Activated T-helper 1 cell treated with anti-CD3 and anti-CD28 coated beads, Interleukin-12 subunit alpha, Interleukin-12 subunit beta, Interleukin-2, Interleukin-4 antibody, amounts not matched to agents 30 ng/mL and 10 ng/mL and 1 ng/mL, durations not matched to agents 14 hours and 24 hours and 36 hours (primary cell): ENCODE data around the gene DERL2. TPM values are rescaled to one million over a fixed set of nuclear protein-coding genes. Genes with fewer than 3 reads are reported as not detected.
"Not testable (repeated sequence)": the region's sequence is repeated elsewhere in the genome, so short reads cannot be mapped to it uniquely, and the experiment has no call there.

Source experiments
- DNase-seq: peaks from one replicate; pipeline ENCODE4 v3.0.0; 2021; ENCODE audit warnings: low spot score
- H3K27ac Mint-ChIP-seq: one replicate; pipeline ENCODE4 v1.8.0; 2021; ENCODE audit warnings: mild to moderate bottlenecking, mixed read lengths
- H3K27me3 Mint-ChIP-seq: one replicate; pipeline ENCODE4 v1.8.0; 2022; ENCODE audit warnings: mild to moderate bottlenecking, moderate library complexity, mixed read lengths; ENCODE audit not compliant: insufficient read depth
- H3K36me3 Mint-ChIP-seq: one replicate; pipeline ENCODE4 v1.8.0; 2021; ENCODE audit warnings: low read depth, mixed read lengths
- H3K4me1 Mint-ChIP-seq: one replicate; pipeline ENCODE4 v1.8.0; 2021; ENCODE audit warnings: low read depth, mixed read lengths
- H3K4me3 Mint-ChIP-seq: one replicate; pipeline ENCODE4 v1.8.0; 2021; ENCODE audit warnings: mild to moderate bottlenecking, moderate library complexity, mixed read lengths
- H3K9me3 Mint-ChIP-seq: one replicate; pipeline ENCODE4 v1.8.0; 2021; ENCODE audit warnings: mixed read lengths
- intact Hi-C: fragments of 100-400 bp; cut with micrococcal nuclease; formaldehyde crosslinking; loops from one replicate; pipeline ENCODE4 v1.15.1; 2024
- total RNA-seq: library from RNA; stranded (reverse); gene quantifications from 2 replicates; pipeline ENCODE4 v1.2.3, GENCODE V29; 2022

Gene DERL2
- total RNA-seq, 1 donor from 2014 or later: 71.7 TPM

DNA sequence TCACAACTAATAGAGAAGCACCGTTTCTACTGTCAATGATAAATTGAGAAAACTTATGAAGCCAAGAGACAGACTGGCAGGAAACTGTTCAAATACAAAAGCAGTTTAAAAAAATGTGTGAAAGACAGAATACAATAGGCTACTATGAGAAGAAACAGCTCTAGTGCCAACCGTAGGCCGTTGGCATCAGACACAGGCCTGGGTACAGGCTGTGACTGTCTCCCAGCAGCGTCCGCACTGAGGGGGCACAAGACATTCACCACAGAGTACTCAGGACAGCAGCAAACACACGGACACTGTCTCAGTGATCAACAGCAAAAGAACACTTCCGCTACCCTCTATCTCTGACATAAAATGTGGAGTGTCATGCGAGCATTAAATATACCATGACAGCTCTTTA is 39.2 kb downstream of the DERL2 start:
- Mint-ChIP-seq H3K27ac (no peak overlapping the region), H3K4me1 (no peaks in the 10 kb centered on the region), H3K4me3 (no peak overlapping the region), H3K36me3 (peaks cover 43% of the 10 kb centered on the region), H3K9me3 (no peaks in the 10 kb centered on the region), H3K27me3 (no peaks in the 10 kb centered on the region)
- intact Hi-C loops: no loop called here
- no peak for DNase-seq

DNA sequence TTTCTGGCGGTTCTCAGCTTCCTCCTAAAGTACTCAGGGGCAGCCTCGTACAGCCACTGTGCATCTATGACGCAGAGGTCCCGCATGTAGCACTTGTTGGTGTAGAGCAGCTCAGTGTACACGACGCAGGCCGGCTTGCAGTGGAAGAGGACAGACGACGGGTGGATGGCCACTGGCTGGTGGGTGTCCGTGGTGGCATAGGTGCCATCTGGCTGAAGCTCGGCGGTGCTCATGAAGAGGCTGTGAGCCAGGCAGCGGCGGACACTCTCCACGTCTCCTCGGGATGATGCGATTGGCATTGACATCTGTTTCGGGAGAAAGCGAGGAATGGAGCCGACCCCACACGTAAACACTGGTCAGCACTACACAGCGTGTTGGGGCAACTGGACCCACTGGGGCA is 41.8 kb downstream of the DERL2 start:
- Mint-ChIP-seq H3K27ac (no peak overlapping the region), H3K9me3 (no peaks in the 10 kb centered on the region), H3K36me3 (peaks cover 27% of the 10 kb centered on the region), H3K27me3 (no peaks in the 10 kb centered on the region), H3K4me1 (peaks cover 12% of the 10 kb centered on the region), H3K4me3 (no peak overlapping the region)
- DNase-seq: no peak
- intact Hi-C loops: no loop called here

DNA sequence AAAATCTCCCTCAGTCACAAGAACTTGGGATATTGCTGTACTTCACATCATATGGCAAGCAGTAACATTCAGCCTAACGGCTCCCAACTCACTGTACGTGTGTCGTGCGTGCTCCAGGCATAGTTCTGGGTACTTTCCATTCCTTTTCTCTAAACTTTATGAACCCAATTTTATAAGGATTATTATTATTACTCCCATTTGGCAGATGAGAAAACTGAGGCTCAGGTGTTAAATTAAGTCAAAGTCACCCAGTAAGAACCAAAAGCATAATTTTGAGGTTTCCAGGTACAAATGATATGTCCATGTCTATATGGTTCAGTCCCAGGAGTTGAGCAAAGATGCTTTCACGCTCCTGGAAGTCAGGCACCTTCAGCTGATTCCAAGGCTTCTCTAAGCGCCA is 42.2 kb downstream of the DERL2 start:
- Mint-ChIP-seq H3K9me3 (no peaks in the 10 kb centered on the region), H3K4me3 (no peak overlapping the region)

DNA sequence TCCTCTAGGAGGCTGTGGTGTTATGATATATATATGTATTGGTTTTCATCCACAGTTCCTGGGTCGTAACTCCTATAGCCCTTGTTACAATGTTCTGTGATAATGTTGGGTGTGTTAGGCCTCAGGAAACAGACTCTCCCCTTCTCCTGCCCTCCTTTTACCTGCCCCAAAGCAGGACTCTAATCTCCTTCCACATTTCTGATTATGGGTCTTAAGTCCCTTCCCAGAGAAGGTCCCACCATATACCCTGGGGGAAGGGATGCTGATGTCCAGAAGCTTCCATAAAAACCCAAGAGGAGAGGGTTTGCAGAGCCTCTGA is 46.6 kb downstream of the DERL2 start:
- Mint-ChIP-seq H3K4me1 (peaks cover 40% of the 10 kb centered on the region), H3K27ac (peak overlapping the region; percentile 87)

More for the DNA sequence above, 42.2 kb downstream of the DERL2 start:
- intact Hi-C loops: no loop called here
- Mint-ChIP-seq H3K27me3 (no peaks in the 10 kb centered on the region), H3K36me3 (peaks cover 26% of the 10 kb centered on the region), H3K27ac (no peak overlapping the region), H3K4me1 (peaks cover 13% of the 10 kb centered on the region)
- no peak for DNase-seq

DNA sequence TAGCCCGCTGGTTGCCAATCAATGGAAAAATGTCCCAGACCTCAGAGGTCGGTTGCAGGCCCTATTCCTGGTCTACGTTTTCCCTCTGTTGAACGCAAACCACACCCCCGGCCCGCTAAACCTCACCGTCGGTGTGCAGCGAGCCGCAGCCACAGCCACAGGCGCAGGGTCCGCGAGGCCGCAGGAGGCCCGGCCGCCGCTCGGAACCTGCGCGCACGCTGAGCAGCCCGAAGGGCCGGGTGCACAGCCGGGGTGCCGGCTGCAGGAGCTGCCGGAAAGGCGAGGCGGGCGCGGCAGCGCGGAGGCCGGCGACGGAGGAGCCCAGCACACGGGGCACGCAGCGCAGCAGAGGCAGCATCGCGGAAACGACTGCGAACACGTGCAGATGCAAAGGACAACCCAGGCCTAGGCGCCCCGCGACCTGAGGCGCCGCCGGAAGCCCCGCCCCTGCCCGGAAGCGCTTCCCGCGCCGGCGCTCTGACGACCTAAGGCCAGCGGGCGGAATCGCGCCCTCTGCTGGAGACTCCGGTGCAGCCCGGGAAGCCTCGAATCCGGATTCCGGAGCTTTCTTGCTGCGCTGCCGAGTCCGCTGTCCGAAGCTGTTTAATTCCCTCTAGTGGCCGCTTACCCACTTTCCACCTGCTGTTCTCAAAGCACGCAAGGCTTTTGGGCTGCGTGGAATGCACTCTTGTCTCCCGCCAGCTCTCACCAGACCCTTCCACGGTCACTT is 47.1 kb downstream of the DERL2 start, which contains the start of gene C1QBP:
TSS of gene C1QBP (minus strand) at position 440 of the 730 bp plus-strand sequence. CDS start at position 358, 82 bp downstream.
- no peaks in the 10 kb centered on the region for H3K9me3 Mint-ChIP-seq
- DNase-seq: peak; percentile 89
- H3K4me3 Mint-ChIP-seq: peak within 1 kb of the TSS; percentile 94
- peaks cover 40% of the 10 kb centered on the region for H3K4me1 Mint-ChIP-seq
- peak within 1 kb of the TSS; percentile 87 for H3K27ac Mint-ChIP-seq
- intact Hi-C loops: loop anchor here (1.0 kb wide), 5 partner anchors 20 to 328 kb away; partner anchors contain the start of genes DERL2, MIS12, NUP88 and ZNF232
- H3K27me3 Mint-ChIP-seq: no peaks in the 10 kb centered on the region
- peaks cover 40% of the 10 kb centered on the region for H3K36me3 Mint-ChIP-seq

More for the DNA sequence above, 46.6 kb downstream of the DERL2 start:
- no peak for DNase-seq
- Mint-ChIP-seq H3K4me3 (peak overlapping the region; percentile 94), H3K9me3 (no peaks in the 10 kb centered on the region), H3K27me3 (no peaks in the 10 kb centered on the region), H3K36me3 (peaks cover 37% of the 10 kb centered on the region)
- intact Hi-C loops: loop anchor here (1.0 kb wide), 5 partner anchors 20 to 328 kb away; partner anchors contain the start of genes DERL2, MIS12, NUP88 and ZNF232

DNA sequence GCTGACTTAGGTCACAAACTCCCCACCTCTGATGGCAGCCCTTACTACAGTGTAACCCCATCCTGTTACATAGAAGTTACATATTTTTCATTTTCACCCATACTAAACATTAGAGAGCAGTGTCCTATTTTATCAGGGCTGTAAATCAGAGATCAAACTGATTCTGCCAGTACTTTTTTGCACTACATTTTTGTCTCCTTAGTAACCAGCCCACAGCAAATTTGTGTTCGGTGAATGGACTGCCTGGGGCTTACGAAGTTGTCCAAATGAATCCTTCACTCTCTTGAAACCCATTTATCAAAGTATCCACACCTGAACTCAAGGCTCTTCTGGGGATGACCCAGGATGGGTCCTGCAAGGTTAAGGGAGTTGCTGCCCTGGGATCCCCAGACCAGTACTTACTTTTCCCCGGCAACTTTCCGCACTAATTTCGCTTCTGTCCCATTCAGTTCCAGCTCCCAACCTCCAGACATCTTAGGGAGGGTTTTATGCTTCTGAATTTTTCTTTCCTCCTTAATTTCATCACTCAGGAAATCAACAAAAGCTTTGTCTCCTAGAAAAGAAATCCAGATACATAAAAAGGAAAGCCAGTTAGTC is 48.2 kb downstream of the DERL2 start:
- peak overlapping the region; percentile 79 for H3K27ac Mint-ChIP-seq
- intact Hi-C loops: no loop called here
- H3K36me3 Mint-ChIP-seq: peaks cover 44% of the 10 kb centered on the region
- no peaks in the 10 kb centered on the region for H3K27me3 Mint-ChIP-seq
- no peaks in the 10 kb centered on the region for H3K9me3 Mint-ChIP-seq
- H3K4me3 Mint-ChIP-seq: peak overlapping the region; percentile 94
- peaks cover 40% of the 10 kb centered on the region for H3K4me1 Mint-ChIP-seq
- no peak for DNase-seq

DNA sequence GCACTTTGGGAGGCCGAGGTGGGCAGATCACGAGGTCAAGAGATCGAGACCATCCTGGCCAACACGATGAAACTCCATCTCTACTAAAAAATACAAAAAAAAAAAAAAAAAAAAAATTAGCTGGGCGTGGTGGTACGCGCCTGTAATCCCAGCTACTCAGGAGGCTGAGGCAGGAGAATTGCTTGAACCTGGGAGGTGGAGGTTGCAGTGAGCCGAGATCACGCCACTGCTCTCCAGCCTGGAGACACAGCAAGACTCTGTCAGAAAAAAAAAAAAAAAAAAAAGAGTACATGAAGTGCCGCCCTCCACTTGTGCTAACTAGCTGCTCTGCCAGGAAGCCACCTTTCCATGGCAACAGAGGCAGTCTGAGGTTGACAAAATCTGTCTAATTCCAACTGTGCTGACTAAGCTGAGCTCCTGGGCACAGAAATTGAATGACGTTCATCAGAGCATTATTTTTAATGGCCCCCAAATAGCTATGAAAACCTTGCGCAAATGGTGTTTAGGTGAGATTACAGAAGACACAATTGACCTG is 50.1 kb downstream of the DERL2 start:
- Mint-ChIP-seq H3K4me3 (peak overlapping the region; percentile 94), H3K36me3 (peaks cover 61% of the 10 kb centered on the region), H3K4me1 (peaks cover 51% of the 10 kb centered on the region), H3K27ac (peak overlapping the region; percentile 36)
- H3K9me3 Mint-ChIP-seq, H3K27me3 Mint-ChIP-seq, DNase-seq, intact Hi-C loops: not testable (repeated sequence)

DNA sequence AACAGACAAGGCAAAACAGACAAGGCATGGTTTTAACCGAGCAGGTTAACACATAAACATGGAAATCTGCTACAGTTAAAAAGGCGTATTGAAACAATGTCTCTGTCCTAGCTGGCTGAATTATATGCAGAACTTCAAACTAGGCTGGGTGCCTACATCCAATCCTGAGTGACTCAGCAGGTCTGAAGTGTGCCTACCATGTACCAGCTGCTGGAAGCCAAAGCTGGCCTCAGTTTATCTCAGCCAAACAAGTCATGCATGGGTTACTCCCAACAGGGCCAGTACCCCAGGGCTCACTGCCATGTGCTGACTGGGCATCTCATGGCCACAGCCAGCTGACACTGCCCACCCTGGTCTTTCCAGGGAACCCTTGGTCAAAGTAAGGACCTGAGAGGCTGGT is 51.0 kb downstream of the DERL2 start:
- Mint-ChIP-seq H3K4me3 (peak overlapping the region; percentile 19), H3K27me3 (no peaks in the 10 kb centered on the region), H3K27ac (no peak overlapping the region), H3K9me3 (no peaks in the 10 kb centered on the region), H3K36me3 (peaks cover 66% of the 10 kb centered on the region), H3K4me1 (peaks cover 52% of the 10 kb centered on the region)
- intact Hi-C loops: no loop called here
- DNase-seq: no peak

DNA sequence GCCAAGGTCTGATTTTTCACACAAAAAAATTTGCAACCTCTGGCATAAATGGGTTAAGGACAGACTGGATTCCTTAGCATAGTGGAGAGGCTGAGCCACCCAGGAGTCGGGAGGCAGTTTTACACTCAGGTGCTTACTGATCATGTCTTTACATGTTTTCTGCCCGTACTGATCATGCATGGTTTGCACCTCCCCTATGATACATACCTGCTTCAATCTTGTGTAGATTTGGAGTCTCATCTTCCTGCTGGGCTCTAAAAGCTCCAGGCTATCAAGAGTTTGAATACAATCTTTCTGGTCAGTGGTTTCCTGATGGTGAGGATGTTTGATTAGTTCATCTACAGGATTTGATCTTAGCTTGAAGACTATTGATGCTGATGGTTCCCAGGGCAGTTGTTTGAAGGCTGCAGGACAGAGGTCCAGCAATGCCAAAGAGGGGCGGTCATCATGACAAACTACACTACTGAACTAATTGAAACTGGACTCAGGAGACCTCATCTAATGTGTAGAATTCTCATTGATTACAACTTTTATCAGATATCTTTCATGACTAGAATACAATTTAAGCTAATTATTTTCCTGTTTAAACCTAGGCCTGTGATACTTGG is 53.9 kb downstream of the DERL2 start:
- peaks cover 67% of the 10 kb centered on the region for H3K36me3 Mint-ChIP-seq
- intact Hi-C loops: no loop called here
- DNase-seq: no peak
- no peaks in the 10 kb centered on the region for H3K27me3 Mint-ChIP-seq
- peaks cover 31% of the 10 kb centered on the region for H3K4me1 Mint-ChIP-seq
- no peak overlapping the region for H3K27ac Mint-ChIP-seq
- H3K9me3 Mint-ChIP-seq: no peaks in the 10 kb centered on the region
- no peak overlapping the region for H3K4me3 Mint-ChIP-seq

DNA sequence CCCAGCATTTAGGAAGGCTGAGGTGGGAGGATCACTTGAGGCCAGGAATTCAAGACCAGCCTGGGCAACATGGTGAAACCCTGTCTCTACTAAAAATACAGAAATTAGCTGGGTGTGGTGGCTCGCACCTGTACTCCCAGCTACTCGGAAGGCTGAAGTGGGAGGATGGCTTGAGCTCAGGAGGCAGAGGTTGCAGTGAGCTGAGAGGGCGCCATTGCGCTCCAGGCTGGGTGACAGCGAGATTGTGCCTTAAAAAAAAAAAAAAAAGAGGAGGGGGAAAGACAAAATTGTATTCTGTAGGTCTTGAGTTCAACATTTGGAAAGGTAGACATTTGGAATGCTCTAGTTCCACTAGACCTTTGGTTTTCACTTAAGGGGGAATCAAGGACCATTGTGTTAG is 54.7 kb downstream of the DERL2 start:
- DNase-seq, H3K4me3 Mint-ChIP-seq, H3K9me3 Mint-ChIP-seq, H3K27me3 Mint-ChIP-seq, intact Hi-C loops: not testable (repeated sequence)
- Mint-ChIP-seq H3K36me3 (peaks cover 63% of the 10 kb centered on the region), H3K27ac (peak overlapping the region; percentile 27), H3K4me1 (peaks cover 25% of the 10 kb centered on the region)

DNA sequence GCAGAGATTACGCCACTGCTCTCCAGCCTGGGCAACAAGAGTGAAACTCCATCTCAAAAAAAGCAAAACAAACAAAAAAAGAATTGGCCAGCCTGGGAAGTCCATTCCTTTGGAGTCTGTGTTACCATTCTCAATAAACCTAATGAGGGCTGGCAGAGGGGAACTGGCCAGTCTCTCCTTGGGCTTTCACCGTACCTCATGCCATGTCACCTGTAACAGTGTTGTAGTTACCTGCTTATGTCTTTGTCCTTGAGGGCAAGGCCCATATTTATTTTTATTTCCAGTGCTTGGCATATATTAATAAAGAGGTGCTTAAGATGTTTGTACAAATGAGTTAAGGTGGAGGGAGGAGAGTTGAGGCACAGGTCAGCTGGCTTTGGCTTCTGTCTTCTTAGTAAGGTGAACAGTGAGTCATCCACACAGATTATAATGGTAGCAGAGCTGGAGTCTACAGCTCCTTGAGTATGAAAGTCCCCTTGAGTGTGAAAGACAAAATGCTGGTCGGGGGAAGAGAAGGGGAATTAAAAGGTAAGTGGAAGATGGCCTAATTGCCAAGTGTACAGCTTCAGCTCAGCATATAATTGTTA is 55.5 kb downstream of the DERL2 start:
- DNase-seq: no peak
- Mint-ChIP-seq H3K27me3 (no peaks in the 10 kb centered on the region), H3K4me3 (no peak overlapping the region), H3K4me1 (peaks cover 24% of the 10 kb centered on the region), H3K9me3 (no peaks in the 10 kb centered on the region), H3K27ac (peak overlapping the region; percentile 45), H3K36me3 (peaks cover 66% of the 10 kb centered on the region)
- intact Hi-C loops: no loop called here

DNA sequence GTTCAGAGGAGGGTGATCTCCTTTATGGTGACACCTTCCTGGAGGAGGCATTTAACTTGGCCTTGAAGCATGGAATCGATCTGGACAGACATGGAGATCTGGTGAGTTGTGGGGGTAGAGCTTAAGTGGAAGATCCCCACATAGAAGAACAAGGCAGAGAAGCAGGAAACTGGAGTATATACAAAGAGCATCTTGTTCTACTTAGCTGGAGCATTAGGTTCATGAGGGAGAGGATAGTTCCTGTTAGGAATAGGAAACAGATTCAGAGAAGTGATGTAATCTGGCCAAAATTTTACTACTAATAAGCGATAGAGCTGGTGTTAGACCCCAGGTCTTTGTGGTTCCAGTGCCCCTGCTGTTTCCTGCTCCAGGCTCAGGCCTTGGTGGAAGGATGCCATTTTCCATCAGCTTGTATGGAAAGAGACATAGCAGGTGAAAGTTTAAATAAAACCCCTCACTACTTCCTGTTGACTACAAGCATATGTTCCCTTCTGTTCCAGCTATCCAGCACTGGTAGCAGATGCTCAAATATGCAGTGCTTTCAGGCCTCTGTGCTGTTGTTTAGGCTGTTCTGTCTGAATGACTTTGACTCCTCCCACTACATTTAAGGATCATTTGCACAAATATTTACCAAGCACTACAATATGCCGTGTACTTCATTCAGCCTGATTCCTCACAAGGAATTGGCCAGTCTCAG is 56.6 kb downstream of the DERL2 start:
- peaks cover 61% of the 10 kb centered on the region for H3K36me3 Mint-ChIP-seq
- peaks cover 19% of the 10 kb centered on the region for H3K4me1 Mint-ChIP-seq
- H3K4me3 Mint-ChIP-seq: no peak overlapping the region

More for the DNA sequence above, 56.6 kb downstream of the DERL2 start:
- Mint-ChIP-seq H3K9me3 (no peaks in the 10 kb centered on the region), H3K27me3 (no peaks in the 10 kb centered on the region), H3K27ac (no peak overlapping the region)
- DNase-seq: no peak
- intact Hi-C loops: no loop called here
